ENCODE measurements around the gene WSCD1.

The WSCD1 gene

DNA sequence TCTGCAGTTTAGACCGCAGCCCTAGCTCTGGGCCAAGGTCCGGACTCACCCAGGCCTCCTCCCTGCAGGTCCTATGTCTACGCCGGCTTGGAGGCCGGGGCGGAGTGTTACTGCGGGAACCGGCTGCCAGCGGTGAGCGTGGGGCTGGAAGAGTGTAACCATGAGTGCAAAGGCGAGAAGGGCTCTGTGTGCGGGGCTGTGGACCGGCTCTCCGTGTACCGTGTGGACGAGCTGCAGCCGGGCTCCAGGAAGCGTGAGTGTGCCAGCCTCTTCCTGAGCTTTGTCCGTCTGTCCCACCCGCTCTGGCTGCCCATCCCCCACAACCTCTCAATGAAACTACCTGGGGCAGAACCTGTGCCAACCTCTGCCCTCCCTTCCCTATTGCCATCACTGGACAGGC lies 20.1 kb downstream of the WSCD1 start:
- no peaks in the 10 kb centered on the region for H3K4me1 ChIP-seq (ENCODE audit: insufficient read depth, low read length)
- peaks cover 50% of the 10 kb centered on the region for H3K36me3 ChIP-seq (ENCODE audit: insufficient read depth, low read depth, low read length)
- H3K27me3 ChIP-seq (ENCODE audit: insufficient read depth, low read length) = no peaks in the 10 kb centered on the region
- H3K4me3 ChIP-seq (ENCODE audit: low read length) = no peak overlapping the region
- H3K9me3 ChIP-seq (ENCODE audit: insufficient read depth, low read depth, low read length) = no peaks in the 10 kb centered on the region
- no peak overlapping the region for H3K27ac ChIP-seq (ENCODE audit: low read length)
- H3K9ac ChIP-seq (ENCODE audit: low read depth, low read length) = no peak overlapping the region

DNA sequence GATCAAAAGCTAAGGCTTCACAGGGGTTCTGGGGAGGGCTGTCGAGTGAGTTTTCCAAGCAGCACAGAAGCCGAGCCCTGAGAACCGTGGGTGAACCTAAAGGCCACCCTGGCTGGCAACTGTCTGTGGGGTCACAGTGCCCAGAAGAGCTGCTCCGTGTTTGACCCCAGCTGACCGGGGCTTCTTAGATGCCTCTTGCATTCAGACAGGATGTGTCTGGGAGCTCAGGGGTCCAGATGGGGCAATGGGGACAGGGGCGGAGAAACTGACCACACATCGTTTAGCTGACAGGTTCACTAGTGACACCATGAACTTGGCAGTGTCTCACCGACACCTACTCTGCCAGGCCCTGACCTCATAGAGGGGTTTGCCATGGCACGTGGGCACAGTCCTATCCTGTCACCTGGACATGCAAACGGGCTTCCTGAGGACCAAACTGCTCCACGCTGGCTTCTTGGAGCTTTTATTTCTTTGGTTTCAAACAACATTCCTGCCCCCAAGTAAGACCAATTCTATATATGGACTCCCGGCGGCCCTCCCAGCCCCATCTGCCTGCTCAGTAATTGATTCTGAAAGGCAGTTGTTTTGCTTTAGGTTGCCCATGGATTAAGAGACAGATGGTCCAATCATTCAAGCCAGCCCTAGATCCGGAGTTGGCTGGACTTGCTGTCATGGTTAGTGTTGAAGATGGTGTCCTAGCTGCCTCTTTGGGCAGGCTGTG lies 22.2 kb downstream of the WSCD1 start:
- Histone ChIP-seq H3K4me1 (ENCODE audit: insufficient read depth, low read length) (no peaks in the 10 kb centered on the region), H3K9ac (ENCODE audit: low read depth, low read length) (no peak overlapping the region), H3K36me3 (ENCODE audit: insufficient read depth, low read depth, low read length) (peaks cover 68% of the 10 kb centered on the region), H3K27ac (ENCODE audit: low read length) (no peak overlapping the region), H3K9me3 (ENCODE audit: insufficient read depth, low read depth, low read length) (no peaks in the 10 kb centered on the region), H3K27me3 (ENCODE audit: insufficient read depth, low read length) (no peaks in the 10 kb centered on the region), H3K4me3 (ENCODE audit: low read length) (no peak overlapping the region)

DNA sequence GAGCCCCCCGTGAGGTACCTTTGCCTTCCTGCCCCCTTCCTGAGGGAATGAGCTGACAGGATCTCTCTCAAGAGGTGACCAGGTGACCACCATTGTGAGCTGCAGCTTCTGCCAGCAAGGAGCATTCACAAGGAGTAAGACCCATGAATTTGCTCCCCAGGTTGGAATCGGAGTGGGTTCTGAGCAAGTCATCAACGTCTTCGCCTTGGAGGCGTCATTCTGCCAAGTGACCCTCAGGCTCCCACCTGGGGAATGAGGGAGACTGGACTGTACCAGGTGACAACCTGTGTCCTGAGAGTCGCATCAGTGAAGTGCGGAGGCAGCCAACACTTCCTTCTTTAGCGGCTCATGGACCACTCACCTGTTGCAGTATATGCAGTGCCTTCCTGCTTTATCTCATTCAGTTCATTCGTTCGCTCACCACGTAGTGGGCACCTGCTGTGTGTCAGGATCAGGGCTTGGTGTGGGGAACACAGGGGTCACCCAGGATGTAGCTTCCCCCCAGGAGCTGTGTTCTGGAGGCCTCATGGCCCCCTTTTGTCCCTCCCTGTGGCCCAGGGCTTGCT lies 22.8 kb downstream of the WSCD1 start:
- Histone ChIP-seq H3K36me3 (ENCODE audit: insufficient read depth, low read depth, low read length) (peaks cover 68% of the 10 kb centered on the region), H3K27me3 (ENCODE audit: insufficient read depth, low read length) (no peaks in the 10 kb centered on the region), H3K9me3 (ENCODE audit: insufficient read depth, low read depth, low read length) (no peaks in the 10 kb centered on the region), H3K27ac (ENCODE audit: low read length) (no peak overlapping the region), H3K9ac (ENCODE audit: low read depth, low read length) (no peak overlapping the region), H3K4me1 (ENCODE audit: insufficient read depth, low read length) (no peaks in the 10 kb centered on the region), H3K4me3 (ENCODE audit: low read length) (no peak overlapping the region)

DNA sequence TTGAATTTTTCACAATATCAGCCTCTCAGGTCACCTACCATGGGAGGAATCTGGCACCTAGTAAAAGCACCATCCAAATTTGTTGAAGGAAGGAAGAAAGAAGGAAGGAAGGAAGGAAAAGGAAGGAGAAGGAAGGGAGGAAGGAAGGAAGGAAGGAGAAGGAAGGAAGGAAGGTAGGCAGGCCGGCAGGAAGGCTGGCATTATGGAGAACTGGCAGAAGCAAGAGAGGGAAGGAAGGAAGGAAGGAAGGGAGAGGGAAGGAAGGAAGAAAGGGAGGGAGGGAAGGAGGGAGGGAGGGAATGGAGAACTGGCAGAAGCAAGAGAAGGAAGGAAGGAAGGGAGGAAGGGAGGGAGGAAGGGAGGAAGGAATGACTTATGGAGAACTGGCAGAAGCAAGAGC lies 24.3 kb downstream of the WSCD1 start:
- H3K27ac ChIP-seq (ENCODE audit: low read length) = no peak overlapping the region
- no peak overlapping the region for H3K9ac ChIP-seq (ENCODE audit: low read depth, low read length)
- no peaks in the 10 kb centered on the region for H3K27me3 ChIP-seq (ENCODE audit: insufficient read depth, low read length)
- H3K36me3 ChIP-seq (ENCODE audit: insufficient read depth, low read depth, low read length) = peaks cover 72% of the 10 kb centered on the region; the same call in 1 of the 2 replicates
- peaks cover 9% of the 10 kb centered on the region; the same call in 1 of the 2 replicates for H3K4me1 ChIP-seq (ENCODE audit: insufficient read depth, low read length)
- no peak overlapping the region for H3K4me3 ChIP-seq (ENCODE audit: low read length)
- no peaks in the 10 kb centered on the region for H3K9me3 ChIP-seq (ENCODE audit: insufficient read depth, low read depth, low read length)

DNA sequence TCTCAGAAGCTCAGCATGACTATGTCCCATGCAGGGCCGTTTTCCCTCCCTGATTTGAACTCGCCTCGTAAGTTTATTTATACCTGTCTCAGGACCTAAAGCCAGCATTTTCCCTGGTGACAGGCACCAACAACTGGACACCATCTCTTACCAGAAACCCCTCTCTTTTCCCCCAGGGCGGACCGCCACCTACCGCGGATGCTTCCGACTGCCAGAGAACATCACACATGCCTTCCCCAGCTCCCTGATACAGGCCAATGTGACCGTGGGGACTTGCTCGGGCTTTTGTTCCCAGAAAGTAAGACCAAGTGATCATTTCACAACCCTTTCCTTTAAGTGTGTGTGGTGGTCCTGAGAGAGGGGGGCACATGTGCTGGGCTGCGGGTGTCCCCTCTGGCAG lies 24.7 kb downstream of the WSCD1 start:
- Histone ChIP-seq H3K4me3 (ENCODE audit: low read length) (no peak overlapping the region), H3K27ac (ENCODE audit: low read length) (no peak overlapping the region), H3K9me3 (ENCODE audit: insufficient read depth, low read depth, low read length) (no peaks in the 10 kb centered on the region), H3K4me1 (ENCODE audit: insufficient read depth, low read length) (peaks cover 9% of the 10 kb centered on the region; the same call in 1 of the 2 replicates), H3K9ac (ENCODE audit: low read depth, low read length) (no peak overlapping the region), H3K27me3 (ENCODE audit: insufficient read depth, low read length) (no peaks in the 10 kb centered on the region), H3K36me3 (ENCODE audit: insufficient read depth, low read depth, low read length) (peaks cover 67% of the 10 kb centered on the region; the same call in 1 of the 2 replicates)

DNA sequence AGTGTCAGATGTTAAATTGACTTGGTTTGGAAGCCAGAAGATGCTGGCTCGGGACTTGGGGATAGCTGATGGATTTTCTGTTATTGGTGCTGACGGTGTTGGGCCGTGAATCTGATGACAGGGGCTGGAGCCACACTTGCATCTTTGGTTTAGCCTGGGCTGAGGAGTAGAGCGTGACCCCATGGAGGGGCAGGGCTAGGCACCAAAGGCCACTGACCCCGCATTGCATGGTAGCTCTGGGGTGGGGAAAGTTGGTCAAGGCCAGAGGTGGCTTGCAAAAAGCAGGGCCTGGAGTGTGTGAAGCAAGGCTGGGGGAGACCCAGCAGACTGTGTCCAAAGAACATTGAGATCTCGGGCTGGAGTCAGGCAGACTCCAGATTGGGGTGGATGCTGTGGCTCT lies 25.3 kb downstream of the WSCD1 start:
- Histone ChIP-seq H3K36me3 (ENCODE audit: insufficient read depth, low read depth, low read length) (peaks cover 66% of the 10 kb centered on the region; the same call in 1 of the 2 replicates), H3K9ac (ENCODE audit: low read depth, low read length) (no peak overlapping the region), H3K4me1 (ENCODE audit: insufficient read depth, low read length) (peaks cover 9% of the 10 kb centered on the region), H3K4me3 (ENCODE audit: low read length) (no peak overlapping the region), H3K27me3 (ENCODE audit: insufficient read depth, low read length) (no peaks in the 10 kb centered on the region), H3K9me3 (ENCODE audit: insufficient read depth, low read depth, low read length) (no peaks in the 10 kb centered on the region), H3K27ac (ENCODE audit: low read length) (no peak overlapping the region)

DNA sequence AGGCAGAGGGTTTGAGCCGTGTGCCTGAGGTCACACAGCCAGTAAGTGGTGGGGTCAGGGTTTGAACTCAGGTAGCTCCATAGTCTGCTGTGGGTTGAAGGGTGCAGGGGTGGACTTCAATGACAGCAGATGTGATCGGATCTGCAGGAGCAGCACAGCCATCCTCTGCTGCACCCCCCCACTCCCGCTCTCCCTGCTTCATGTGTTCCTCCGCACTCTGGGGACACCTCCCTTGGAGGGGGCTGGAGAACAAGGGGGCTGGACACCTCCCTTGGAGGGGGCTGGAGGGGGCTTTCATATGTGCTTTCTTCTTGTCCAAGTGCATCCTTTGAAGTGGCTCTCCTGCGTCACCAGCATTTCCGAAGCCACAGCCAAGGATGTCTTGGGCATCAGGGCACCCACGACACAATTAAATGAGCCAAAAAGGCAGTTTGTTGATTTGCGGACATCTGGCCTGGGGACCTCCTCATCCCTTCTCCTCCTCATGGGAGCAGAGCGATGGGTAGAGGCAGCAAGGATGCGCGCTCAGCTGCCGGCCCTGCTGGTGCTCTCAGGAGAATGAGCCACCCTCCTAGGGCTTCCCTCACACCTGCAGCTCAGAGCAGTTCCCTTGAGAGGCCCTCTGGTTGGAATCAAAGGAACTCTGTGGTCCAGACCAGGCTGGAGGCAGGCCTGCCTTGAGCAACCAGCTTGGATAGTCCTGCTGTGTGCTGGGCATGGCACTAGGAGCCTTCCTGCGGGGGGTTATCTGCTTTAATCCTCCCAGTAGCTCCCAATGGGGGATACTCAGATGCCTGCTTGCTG lies 26.2 kb downstream of the WSCD1 start:
- Histone ChIP-seq H3K4me1 (ENCODE audit: insufficient read depth, low read length) (peaks cover 18% of the 10 kb centered on the region), H3K27ac (ENCODE audit: low read length) (no peak overlapping the region), H3K9ac (ENCODE audit: low read depth, low read length) (no peak overlapping the region), H3K27me3 (ENCODE audit: insufficient read depth, low read length) (no peaks in the 10 kb centered on the region), H3K9me3 (ENCODE audit: insufficient read depth, low read depth, low read length) (no peaks in the 10 kb centered on the region), H3K4me3 (ENCODE audit: low read length) (no peak overlapping the region), H3K36me3 (ENCODE audit: insufficient read depth, low read depth, low read length) (peaks cover 66% of the 10 kb centered on the region; the same call in 1 of the 2 replicates)

DNA sequence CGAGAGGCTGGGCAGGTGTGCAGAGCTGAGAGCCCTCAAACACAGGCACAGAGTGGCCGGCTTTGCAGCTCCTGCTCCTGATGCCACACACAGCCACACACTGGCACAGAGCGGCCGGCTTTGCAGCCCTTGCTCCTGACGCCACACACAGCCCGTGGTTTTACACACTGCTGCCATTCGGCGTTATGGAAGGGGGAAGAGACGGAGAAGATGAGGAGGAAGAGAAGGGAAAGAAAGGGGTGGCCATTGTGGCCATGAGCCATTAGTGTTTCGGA lies 26.8 kb downstream of the WSCD1 start:
- Histone ChIP-seq H3K4me1 (ENCODE audit: insufficient read depth, low read length) (peaks cover 23% of the 10 kb centered on the region), H3K27me3 (ENCODE audit: insufficient read depth, low read length) (no peaks in the 10 kb centered on the region), H3K4me3 (ENCODE audit: low read length) (no peak overlapping the region), H3K9ac (ENCODE audit: low read depth, low read length) (no peak overlapping the region), H3K27ac (ENCODE audit: low read length) (no peak overlapping the region), H3K36me3 (ENCODE audit: insufficient read depth, low read depth, low read length) (peaks cover 64% of the 10 kb centered on the region; the same call in 1 of the 2 replicates), H3K9me3 (ENCODE audit: insufficient read depth, low read depth, low read length) (no peaks in the 10 kb centered on the region)

DNA sequence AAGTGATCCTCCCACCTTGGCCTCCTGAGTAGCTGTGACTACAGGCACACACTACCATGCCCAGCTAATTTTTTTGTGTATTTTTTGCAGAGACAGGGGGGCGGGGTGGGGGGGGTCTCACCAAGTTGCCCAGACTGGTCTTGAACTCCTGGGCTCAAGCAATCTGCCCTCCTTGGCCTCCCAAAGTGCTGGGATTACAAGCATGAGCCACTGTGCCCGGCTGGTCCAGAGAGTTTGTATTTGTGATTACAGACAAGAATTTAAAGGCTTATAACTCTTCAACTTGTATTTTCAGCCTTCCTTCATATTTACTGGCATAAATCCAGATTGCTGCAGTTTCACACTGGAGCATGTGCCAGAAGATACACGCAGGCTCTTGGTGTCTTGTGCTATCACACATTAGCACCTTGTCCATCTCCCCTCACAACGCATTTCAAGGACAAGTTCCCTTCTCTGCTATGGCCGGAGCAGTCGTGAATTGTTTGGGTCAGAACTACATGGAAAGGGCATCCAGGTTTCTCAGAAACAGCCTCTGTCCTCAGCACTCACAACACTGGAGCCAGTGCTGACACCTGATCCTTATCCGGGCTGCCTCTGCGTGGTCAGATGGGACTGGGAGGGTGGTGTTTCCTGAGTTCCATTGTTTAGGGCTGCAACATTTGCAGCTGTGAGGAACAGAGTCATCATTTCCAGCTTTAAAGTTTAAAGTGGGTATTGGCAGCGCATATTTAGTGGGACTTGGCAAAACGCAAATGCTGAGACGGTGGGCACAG lies 28.1 kb downstream of the WSCD1 start:
- no peaks in the 10 kb centered on the region for H3K27me3 ChIP-seq (ENCODE audit: insufficient read depth, low read length)
- peaks cover 52% of the 10 kb centered on the region; the same call in 1 of the 2 replicates for H3K36me3 ChIP-seq (ENCODE audit: insufficient read depth, low read depth, low read length)
- H3K9me3 ChIP-seq (ENCODE audit: insufficient read depth, low read depth, low read length) = no peaks in the 10 kb centered on the region
- no peak overlapping the region for H3K4me3 ChIP-seq (ENCODE audit: low read length)
- H3K27ac ChIP-seq (ENCODE audit: low read length) = no peak overlapping the region
- peak overlapping the region; percentile 51; the same call in 1 of the 2 replicates for H3K9ac ChIP-seq (ENCODE audit: low read depth, low read length)
- H3K4me1 ChIP-seq (ENCODE audit: insufficient read depth, low read length) = peaks cover 36% of the 10 kb centered on the region

DNA sequence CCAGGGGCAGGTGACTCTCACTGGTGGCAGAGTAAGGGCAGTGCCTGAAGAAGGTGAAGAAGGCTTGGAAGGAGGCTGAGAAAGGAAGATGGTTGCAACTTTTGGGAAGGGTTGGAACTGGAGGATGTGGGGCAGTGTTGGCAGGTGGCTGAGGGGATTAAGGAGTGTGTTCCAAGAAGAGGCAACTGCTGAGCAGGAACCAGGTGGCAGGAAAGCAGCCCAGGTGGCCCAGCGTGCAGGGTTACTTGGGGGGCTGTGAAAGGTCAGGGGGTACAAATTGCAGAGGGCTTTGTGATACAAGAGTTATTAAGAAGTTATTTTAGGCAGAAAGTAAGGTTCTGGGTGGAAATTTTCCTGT lies 28.6 kb downstream of the WSCD1 start:
- Histone ChIP-seq H3K4me3 (ENCODE audit: low read length) (no peak overlapping the region), H3K27me3 (ENCODE audit: insufficient read depth, low read length) (no peaks in the 10 kb centered on the region), H3K4me1 (ENCODE audit: insufficient read depth, low read length) (peaks cover 37% of the 10 kb centered on the region), H3K9me3 (ENCODE audit: insufficient read depth, low read depth, low read length) (no peaks in the 10 kb centered on the region), H3K27ac (ENCODE audit: low read length) (no peak overlapping the region), H3K36me3 (ENCODE audit: insufficient read depth, low read depth, low read length) (peaks cover 48% of the 10 kb centered on the region; the same call in 1 of the 2 replicates), H3K9ac (ENCODE audit: low read depth, low read length) (peak overlapping the region; percentile 51; the same call in 1 of the 2 replicates)

DNA sequence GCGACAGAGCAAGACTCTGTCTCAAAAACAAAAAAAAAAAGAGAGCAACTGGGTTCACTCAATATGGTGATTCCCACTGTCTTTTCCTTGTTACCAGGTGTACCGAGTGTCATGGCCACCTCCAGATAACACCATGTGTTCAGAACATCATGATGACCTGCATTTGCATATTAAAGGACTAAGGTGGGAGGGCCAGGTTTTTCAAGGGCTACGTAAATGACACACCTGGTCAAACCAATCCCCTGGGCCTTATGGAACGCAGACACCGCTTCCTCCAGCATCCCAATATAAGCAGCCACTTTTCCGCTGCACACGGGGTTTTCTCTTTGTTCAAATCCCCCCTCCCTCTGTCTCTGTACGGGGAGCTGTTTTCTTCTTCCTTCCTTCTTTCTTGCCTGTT lies 29.3 kb downstream of the WSCD1 start:
- Histone ChIP-seq H3K36me3 (ENCODE audit: insufficient read depth, low read depth, low read length) (peaks cover 41% of the 10 kb centered on the region; the same call in 1 of the 2 replicates), H3K4me3 (ENCODE audit: low read length) (no peak overlapping the region), H3K4me1 (ENCODE audit: insufficient read depth, low read length) (peaks cover 37% of the 10 kb centered on the region), H3K9me3 (ENCODE audit: insufficient read depth, low read depth, low read length) (no peaks in the 10 kb centered on the region), H3K9ac (ENCODE audit: low read depth, low read length) (no peak overlapping the region), H3K27ac (ENCODE audit: low read length) (no peak overlapping the region), H3K27me3 (ENCODE audit: insufficient read depth, low read length) (no peaks in the 10 kb centered on the region)
